Measurements from ENCODE around the gene TK2.
"Not testable (repeated sequence)": the region's sequence is repeated elsewhere in the genome, so short reads cannot be mapped to it uniquely, and the experiment has no call there.

Gene TK2

GRCh38 chr16:66516808-66517585, 32.9 kb downstream of the TK2 start:
- H3K4me3 ChIP-seq (ENCODE audit: low read depth, low read length), result peak overlapping the region; percentile 58
- DNase-seq (ENCODE audit: low read depth), result peak; percentile 100
- no peak for TF ChIP-seq POLR2A (IDR thresholded peaks at IDR 0.05; ENCODE audit: extremely low read depth, insufficient read length)
- peak; percentile 94 for TF ChIP-seq MYC (IDR thresholded peaks at IDR 0.05; ENCODE audit: low read depth, low read length)
- peak; percentile 98 for TF ChIP-seq MAX (IDR thresholded peaks at IDR 0.05; ENCODE audit: low read depth, low read length)
- no peak for TF ChIP-seq CTCF (IDR thresholded peaks at IDR 0.05; ENCODE audit: low read depth, low read length)

- TF ChIP-seq CTCF (IDR thresholded peaks at IDR 0.05; ENCODE audit: low read depth, low read length) (no peak), MAX (IDR thresholded peaks at IDR 0.05; ENCODE audit: low read depth, low read length) (no peak), POLR2A (IDR thresholded peaks at IDR 0.05; ENCODE audit: extremely low read depth, insufficient read length) (no peak), MYC (IDR thresholded peaks at IDR 0.05; ENCODE audit: low read depth, low read length) (no peak)
- no peak for DNase-seq (ENCODE audit: low read depth)
- peak overlapping the region; percentile 3 for H3K4me3 ChIP-seq (ENCODE audit: low read depth, low read length)
Observed at GRCh38 chr16:66516509-66516807, 33.5 kb downstream of the TK2 start.

GRCh38 chr16:66515596-66516508, 34.1 kb downstream of the TK2 start:
- H3K4me3 ChIP-seq (ENCODE audit: low read depth, low read length), result no peak overlapping the region
- DNase-seq (ENCODE audit: low read depth), result peak; percentile 69
- TF ChIP-seq MAX (IDR thresholded peaks at IDR 0.05; ENCODE audit: low read depth, low read length), result no peak
- peak; percentile 36 for TF ChIP-seq CTCF (IDR thresholded peaks at IDR 0.05; ENCODE audit: low read depth, low read length)

GRCh38 chr16:66514980-66515595, 34.8 kb downstream of the TK2 start:
- H3K4me3 ChIP-seq (ENCODE audit: low read depth, low read length); DNase-seq (ENCODE audit: low read depth): not testable (repeated sequence)

GRCh38 chr16:66514391-66514790, 35.5 kb downstream of the TK2 start:
- DNase-seq (ENCODE audit: low read depth); H3K4me3 ChIP-seq (ENCODE audit: low read depth, low read length): not testable (repeated sequence)

GRCh38 chr16:66513111-66513723, 36.7 kb downstream of the TK2 start:
- H3K4me3 ChIP-seq (ENCODE audit: low read depth, low read length), result no peak overlapping the region
- no peak for DNase-seq (ENCODE audit: low read depth)
- no peak for TF ChIP-seq CTCF (IDR thresholded peaks at IDR 0.05; ENCODE audit: low read depth, low read length)
- no peak for TF ChIP-seq MAX (IDR thresholded peaks at IDR 0.05; ENCODE audit: low read depth, low read length)
- no peak for TF ChIP-seq MYC (IDR thresholded peaks at IDR 0.05; ENCODE audit: low read depth, low read length)

Measured in NB4 (cell line).